GM10266 (cell line): ENCODE measurements around the gene CHD9.

Experiments used
- DNase-seq: peaks from one replicate; pipeline ENCODE4 v3.0.0; 2012; ENCODE audit errors: extremely low spot score
- TF ChIP-seq, protein P1 (sequence below): IDR thresholded peaks from 2 replicates; pipeline ENCODE4 v1.5.1; 2012; ENCODE audit warnings: mild to moderate bottlenecking, low read depth; ENCODE audit not compliant: control insufficient read depth, insufficient read depth; ENCODE audit errors: missing control alignments

Gene CHD9

DNA sequence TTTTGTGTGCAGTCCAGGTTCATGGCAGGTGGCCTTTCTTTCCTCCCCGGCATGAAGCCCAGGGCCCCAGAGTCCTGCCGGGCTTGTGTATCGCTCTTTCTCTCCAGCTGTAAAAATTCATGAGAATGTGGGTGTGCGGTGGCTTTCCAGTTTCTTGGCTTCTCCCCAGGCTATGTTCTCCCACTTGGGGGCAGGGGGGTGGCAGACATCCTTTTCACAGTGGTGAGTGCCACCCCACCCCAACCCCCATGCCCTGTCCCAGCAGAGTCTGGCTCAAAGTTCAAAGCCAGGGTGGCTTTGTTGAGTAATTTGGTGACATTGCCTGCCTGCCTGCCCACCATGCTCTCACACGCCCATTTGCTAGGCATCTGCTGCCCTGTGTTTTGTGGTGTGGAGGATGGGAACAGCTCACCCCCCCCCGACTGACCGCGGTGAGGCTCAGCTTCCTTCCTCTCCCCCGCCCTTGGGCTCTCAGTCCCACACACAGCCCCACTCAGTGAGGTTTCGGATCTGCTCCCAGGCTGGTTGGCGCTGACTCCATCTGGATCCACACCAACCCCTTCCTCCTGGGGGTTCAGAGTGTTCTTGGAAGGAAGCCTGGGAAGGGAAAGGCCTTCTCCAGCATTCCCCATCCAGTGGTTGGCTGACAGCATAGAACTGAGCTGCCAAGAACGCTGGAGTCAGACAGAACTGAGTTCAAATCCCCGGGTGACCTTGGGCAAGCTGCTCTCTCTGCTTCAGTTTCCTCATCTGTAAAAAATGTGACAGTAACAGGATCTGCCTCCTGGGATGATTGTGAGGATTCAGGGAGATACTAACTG, 36.0 kb downstream of the CHD9 start:
- TF ChIP-seq, protein P1, sequence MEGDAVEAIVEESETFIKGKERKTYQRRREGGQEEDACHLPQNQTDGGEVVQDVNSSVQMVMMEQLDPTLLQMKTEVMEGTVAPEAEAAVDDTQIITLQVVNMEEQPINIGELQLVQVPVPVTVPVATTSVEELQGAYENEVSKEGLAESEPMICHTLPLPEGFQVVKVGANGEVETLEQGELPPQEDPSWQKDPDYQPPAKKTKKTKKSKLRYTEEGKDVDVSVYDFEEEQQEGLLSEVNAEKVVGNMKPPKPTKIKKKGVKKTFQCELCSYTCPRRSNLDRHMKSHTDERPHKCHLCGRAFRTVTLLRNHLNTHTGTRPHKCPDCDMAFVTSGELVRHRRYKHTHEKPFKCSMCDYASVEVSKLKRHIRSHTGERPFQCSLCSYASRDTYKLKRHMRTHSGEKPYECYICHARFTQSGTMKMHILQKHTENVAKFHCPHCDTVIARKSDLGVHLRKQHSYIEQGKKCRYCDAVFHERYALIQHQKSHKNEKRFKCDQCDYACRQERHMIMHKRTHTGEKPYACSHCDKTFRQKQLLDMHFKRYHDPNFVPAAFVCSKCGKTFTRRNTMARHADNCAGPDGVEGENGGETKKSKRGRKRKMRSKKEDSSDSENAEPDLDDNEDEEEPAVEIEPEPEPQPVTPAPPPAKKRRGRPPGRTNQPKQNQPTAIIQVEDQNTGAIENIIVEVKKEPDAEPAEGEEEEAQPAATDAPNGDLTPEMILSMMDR = no peak
- DNase-seq = peak; percentile 39

DNA sequence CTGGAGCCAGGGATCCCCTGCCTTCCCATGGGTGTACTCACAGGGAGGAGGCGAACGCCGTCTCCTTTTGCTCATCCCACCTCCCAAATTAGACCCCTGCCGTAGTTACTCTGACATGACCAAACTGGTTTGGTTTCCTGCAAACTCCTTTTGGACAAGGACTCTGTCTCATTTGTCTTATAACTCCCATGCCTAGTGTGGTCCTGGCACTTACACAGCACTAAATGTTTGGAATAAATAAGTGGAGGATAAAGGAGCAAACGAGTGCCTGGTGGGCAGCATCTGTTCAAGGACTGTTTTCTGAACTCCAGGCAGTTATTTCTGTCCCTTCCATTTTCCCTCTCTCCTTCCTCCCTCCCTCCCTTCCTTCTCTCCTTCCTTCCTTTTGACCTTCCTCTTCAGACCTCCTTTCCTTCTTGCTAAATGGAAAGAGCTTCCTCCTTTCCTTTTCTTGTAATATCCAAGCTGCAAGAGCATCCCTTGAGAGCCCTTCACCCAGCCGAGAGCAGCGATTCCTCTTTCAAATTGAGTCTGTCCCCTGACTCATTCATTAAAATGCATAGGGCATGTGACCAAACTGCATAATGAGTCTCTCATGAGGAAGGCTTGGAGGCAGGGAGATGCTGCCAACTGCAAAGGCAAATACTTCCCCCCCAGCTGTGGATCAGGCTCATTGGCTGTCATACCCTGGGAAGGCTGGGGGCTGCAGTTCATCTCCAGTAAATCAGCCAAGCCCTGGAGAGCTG, 36.8 kb downstream of the CHD9 start:
- peak; percentile 43 for DNase-seq
- TF ChIP-seq, protein P1 = no peak

DNA sequence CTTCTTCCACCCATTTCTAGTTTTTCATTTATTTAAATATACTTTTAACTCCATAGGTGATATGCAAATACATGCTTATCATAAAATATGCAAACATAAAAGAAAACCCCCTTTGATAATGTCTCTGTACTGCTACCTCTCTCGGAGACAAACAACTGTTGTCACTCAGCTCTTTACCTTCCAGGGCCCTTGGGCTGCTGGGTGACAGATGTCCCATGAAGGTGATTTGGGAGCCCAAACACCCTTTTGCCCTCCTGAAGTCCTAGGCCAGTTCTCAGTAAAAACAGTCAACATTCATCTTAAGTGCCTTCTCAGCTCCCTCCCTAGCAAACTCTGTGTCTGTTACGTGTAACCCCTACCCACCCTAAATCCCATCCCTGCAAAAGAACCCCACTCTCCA, 37.5 kb downstream of the CHD9 start:
- no peak for DNase-seq
- TF ChIP-seq, protein P1 = no peak

DNA sequence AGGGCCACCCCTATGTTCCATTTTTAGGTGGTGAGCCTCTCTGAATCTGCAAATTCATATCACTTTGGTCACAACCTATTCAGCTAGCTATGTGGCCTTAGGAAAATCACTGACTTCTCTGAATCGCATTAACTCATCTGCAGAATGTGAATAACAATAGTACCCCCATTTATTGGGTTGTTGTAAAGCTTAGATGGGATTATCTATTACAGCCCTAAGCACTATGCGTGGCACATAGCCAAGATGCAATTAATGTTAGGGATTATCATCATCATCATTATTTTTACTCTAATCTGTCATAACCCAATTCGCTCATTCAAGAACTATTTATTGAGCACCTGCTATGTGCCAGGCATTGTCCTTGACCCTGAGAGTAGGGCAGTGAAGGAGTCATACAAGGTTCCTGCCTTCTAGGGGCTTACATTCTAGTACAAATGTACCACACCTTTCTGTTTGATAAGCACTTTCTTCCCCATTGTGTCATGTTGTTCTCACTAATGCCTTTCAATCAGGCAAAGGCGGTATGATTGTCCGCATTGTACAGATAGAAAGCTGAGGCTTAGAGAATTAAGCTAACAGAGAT, 38.5 kb downstream of the CHD9 start:
- TF ChIP-seq, protein P1 = no peak
- DNase-seq = no peak

DNA sequence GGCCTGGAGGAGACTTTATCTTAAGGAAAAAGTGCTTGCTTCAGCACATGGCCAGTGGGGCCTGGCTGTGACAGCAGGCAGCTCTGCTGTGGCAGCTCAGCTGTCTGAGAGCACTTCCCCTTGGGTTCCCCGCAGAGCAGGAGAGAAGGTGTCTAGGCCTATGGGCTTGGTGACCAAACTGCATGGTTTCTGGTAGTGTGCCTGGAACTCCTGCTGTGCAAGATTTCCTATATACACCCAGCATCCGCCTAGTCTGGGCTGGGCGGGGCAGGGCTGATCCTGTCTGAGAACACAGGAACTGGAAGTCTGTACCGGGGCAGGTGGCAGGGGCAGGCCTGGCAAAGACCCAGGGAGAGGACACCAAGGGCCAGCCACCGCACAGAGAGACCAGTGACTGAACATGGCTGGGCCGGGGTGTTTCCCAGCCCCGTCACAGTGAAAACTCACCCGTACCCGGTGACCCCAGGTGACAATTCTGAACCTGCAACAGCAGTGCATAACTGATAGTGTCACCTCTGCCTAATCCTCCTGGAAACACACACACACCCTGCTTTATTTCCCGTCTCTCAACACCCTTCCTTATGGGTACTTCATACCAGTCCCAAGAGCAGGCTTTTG, 39.3 kb downstream of the CHD9 start:
- TF ChIP-seq, protein P1 = no peak
- peak; percentile 30 for DNase-seq

DNA sequence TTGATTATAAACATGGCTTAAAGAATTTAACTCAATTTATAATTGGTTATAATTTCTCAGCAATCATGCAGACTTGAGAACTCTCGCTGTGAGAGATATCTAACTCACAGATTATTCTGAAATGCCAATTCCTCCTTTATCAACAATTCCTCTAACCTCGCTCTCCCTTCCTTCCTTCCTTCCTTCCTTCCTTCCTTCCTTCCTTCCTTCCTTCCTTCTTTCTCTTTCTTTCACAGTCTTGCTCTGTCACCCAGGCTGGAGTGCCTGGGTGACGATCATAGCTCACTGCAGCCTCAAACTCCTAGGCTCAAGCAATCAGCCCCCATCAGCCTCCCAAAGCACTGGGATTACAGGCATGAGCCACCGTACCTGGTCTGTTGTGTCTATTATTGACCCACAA, 42.4 kb downstream of the CHD9 start:
- DNase-seq = no peak
- TF ChIP-seq, protein P1 = no peak
